GM19397 (cell line): ENCODE measurements around the gene MEG3.

Experiments used
- ATAC-seq: cut with Tn5 transposase; IDR thresholded peaks from one replicate; pipeline ENCODE4 v1.9.1; 2021; ENCODE audit warnings: mild to moderate bottlenecking, moderate library complexity; ENCODE audit not compliant: unreplicated experiment

Gene MEG3

DNA sequence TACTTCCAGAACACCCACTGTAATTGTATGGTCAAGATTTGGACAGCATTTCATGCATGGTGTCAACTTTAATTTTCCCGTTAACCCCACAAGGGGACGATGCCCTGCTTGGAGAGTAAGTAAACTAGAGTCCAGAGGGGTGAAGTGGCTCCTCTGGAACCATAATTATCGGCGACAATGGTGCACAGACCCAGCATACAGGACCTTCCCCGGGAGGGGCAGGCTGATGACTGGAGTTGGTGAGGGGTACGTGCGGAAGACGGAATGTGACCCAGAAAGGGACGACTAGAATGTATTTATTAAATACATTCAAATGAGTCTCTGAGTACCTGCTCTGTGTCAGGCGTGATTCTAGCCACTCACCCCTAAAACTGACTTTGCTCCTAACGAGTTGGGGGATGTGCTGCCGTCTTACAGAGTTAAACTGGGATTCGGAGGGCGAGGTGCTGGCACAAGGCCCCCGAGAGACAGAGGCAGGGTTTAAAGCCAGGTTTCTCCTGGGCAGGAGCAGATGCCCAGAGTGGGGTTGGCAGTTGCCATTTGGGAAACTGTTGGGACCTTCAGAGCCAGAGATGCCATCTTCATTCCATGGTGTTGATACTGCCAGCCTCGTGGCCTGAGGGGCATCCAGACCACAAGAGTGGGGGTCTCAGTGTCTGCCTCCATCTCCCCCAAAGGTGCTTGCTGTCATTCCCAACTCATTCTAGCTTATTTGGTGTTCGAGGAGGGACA, 66.7 kb downstream of the MEG3 start:
- ATAC-seq, result no peak

- no peak for ATAC-seq
Observed at GRCh38 chr14:100893228-100893601, 67.3 kb downstream of the MEG3 start.

GRCh38 chr14:100893760-100894159, 67.8 kb downstream of the MEG3 start:
- no peak for ATAC-seq

DNA sequence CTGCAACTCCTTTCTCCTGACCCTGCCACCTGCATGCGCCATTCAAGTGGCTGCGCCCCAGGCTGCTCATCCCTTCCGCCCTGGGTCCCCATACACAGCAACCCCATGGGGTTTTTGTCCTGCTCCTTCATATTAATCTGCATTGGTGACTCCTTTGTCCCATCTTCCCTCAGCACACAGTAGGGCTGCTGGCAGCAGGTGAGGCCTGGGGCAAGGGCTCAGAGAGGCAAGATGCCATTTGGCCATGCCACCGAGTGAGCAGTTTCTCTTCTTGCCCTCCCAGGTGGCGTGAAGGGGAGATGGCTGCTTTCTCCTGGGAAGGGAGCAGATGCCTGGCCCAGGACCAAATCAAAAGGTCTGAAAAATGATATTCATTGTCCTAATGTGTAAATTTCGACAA, 68.5 kb downstream of the MEG3 start:
- ATAC-seq, result no peak

DNA sequence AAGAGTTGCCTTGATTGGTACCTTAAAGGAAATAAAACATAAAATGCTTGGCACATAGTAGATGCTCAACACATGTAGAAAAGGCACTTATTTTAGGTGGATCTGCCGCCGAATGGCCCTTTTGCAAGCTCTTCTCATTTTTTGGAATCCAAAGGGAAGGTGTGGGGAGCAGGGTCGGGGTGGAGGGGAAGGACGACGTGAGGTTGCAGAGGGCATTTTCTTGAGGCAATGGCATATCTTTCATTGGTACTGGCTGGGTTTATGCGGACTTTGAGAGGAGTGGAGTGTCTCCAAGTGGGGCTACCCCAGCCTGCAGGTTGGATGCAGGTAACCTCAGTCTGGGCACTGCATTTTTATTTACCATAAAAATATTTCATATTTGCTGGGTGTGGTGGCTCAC, 69.5 kb downstream of the MEG3 start:
- ATAC-seq, result no peak

- ATAC-seq, result no peak
Observed at GRCh38 chr14:100896369-100897060, 70.6 kb downstream of the MEG3 start.

- ATAC-seq, result no peak
Observed at GRCh38 chr14:100898465-100898864, 72.5 kb downstream of the MEG3 start.

DNA sequence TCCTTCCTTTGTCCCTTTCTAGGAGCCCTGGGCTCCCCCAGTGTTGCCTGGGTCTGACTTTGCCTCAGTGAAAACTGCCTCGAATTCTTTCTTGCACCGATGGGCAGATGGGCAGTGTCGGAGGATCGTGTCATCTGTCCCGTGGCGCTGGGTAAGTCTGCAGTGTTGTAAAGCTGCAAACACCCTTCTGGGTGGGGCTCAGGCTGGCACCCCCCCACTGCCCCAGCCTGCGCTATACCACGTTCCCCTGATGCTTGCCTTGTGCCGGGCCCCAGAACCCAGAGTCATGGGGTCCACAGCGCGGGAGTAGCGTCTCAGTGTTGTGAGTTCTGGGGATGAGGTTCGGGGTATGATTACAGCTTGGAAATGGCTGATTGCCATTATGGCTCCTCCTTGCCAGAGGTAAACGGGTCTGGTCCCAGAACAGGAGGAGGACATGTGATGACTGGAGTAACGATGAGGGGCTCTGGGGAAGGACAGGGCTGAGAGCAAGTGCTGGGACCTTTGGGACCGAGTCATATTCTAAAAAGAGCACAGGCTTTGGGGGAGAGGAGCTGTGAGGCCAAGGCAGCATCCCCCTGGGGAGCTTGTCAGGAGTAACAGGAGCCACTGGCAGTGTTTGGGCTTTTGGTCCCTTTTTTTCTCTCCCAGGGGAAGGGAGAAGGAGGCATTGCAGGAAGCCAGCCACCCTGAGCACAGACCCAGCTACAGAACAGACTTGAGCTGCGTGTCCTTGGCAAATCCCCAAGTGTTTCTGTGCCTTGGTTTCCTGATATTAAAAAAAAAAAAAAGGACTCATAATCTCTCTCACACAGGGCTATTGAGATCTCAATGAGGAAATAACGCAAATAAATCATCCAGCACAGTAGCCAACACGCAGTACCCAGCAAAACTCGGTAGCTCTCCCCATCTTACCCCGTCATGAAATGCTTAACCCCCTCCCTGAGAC, 73.3 kb downstream of the MEG3 start:
- ATAC-seq, result no peak

DNA sequence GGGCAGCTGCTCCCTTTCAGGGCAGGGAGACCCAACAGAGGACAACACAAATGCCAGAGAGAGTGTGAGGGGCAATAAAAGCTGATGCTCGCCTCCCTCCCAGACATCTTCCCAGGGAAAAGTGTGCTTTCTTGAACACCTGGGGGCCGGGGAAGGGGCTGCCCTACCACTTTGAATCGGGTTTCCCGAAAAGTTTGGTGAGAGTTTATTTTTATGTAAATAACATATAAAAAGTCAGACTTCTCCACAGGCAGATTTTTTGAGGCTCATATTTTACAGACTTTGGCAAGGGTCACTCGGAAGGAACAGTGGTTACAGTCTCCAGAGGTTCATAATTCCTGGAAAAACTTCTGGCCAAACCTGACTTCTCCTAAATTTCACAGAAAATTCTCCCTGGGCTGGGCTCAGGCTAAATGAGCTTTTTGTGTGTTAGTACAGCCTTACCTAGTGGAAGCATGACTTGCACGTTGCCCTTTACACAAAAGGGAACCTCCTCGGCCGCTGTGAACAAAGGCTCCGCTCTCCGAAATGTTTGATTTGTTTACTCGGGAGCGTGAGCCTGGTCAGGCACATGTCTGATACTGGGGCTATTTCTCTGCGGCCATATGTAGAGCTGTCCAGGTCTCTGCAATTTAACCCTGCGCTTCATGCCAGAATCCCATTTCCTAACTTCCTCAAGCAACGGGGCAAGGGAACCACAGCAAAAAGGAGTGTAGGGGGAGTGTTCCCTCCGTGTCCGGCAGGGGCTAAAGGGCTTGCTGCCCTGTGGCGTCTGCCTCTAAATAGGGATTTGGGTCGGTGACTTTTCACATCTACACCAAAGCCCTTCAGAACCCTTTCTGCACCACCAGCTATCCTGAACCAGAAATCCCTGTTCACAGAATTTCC, 74.2 kb downstream of the MEG3 start:
- ATAC-seq, result no peak

GRCh38 chr14:100900837-100901390, 75.0 kb downstream of the MEG3 start:
- no peak for ATAC-seq

DNA sequence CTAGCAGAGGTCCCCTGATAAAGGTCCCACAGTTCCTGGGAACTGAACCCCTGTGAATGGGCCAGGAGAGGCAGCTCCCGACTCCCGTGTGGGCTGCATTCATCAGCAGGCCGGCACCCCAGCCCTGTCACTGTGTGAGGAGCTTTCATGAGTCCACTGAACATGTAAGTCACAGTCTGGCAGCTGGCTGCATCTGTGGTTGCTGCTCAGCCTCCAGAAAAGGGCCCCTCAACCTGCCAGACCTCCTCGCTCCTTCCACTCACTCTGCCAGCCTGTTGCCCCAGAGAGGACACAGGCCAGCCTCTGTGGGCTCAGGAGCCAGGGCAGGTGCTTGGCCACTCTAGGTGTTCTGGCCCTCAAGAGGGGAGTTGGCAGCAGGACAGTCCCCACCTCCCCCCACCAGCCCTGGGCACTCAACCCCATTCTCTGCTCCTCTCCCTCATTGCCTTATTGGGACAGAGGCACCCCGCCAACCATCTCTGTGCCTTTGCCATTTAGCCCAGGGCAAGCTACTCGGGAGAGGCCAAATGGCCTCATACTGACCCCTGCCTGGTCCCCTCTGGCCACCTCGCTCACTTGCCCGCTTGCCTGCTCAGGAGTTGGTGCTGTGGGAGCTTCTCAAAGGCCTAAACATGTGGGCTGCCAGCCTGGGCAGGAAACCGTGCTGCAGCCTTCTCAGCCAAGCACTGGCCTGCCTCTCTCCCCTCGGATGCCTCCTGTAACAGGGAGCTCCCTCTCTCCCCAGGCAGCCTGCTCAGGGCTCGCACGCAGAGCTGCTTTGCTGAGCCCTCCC, 75.7 kb downstream of the MEG3 start:
- ATAC-seq, result no peak

DNA sequence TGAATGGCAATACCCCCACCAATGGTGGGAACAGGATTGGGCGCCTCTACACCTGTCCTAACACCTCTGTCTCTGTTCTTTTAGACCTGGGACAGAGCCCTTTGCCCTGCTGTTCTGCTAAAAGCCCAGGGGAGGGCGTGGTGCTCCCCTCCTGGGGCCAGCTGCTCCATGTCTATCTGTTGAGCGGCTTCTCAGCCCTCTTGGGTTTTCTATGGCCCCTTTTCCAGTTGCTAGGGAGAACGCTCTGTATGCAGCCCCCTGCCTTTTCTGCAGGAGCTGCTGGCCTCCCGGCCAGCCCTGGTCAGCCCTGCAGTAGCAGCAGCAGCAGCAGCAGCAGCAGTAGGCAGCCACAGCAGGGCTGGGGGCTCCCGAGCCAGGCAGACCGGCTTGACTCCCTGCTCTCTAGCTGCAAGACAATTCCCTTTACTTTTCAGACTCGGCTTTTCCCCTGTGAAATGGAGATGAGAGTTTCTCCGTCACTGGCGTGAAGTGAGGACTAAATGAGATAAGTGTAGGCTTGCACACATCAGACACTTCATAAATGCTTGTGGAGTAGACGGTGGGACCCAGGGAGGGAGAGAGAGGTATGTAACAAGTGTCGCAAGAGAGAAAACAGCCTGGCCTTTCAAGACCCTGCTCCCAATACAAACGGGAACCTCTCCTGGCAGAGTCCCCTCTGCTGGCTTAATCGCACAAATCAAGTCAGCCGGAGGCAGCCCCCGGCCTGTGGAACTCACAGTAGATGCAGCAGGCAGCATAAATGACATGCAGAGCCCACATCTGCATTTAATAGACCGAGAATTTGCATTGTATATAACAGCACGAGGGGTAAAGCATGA, 76.6 kb downstream of the MEG3 start:
- ATAC-seq, result no peak

GRCh38 chr14:100903134-100903468, 77.2 kb downstream of the MEG3 start:
- ATAC-seq, result no peak

DNA sequence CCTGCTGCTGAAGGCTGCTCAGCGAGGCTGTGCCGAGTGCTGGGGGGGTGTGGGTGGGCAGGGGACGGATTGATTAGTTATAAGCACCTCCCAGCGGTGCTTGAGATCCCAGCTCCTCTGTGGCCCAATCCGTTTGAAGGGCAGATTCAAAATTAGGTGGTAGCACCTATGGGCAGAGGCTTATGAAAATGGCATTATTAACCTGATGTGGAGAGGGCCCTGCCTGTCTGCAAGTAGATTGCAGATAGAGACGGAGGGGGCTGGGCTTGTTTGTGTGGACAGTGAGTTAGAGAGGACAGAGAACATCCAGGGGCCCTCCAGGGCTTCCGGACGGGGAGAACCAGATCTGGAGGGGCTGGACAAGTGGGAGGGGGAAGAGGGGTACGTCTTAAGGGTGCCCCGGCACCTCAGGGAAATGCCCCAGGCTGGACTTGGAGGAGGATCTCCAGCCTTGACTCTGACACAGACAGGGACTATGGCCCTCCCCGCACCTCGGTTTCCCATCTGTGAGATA, 77.8 kb downstream of the MEG3 start, which contains the start of gene RTL1:
RTL1 (minus strand) TSS at position 51 of the 514 bp plus-strand sequence. CDS start 18,934 bp downstream, outside the sequence.
- no peak for ATAC-seq

- no peak for ATAC-seq
Observed at GRCh38 chr14:100904307-100905087, 78.6 kb downstream of the MEG3 start.

GRCh38 chr14:100905166-100905565, 79.2 kb downstream of the MEG3 start:
- no peak for ATAC-seq

GRCh38 chr14:100906420-100906819, 80.5 kb downstream of the MEG3 start:
- ATAC-seq, result no peak

DNA sequence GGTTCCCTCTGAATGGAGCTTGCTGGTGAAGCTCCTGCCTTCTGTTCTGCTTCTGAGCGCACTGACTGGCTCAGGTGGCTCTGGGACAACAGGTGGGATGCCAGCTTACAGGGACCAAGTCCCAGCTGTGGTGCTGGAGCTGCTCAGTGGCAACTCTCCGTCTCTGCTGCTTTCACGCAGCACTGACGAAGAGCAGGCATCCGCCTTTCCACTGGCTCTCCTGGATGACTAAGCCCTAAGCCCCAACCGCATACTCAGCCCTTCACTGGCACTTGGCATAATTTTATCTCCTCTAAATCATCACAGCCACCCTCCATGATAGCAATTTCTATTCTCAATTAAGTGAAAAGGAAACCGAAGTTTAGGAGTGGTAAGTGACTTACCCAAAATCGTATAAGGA, 81.3 kb downstream of the MEG3 start:
- ATAC-seq, result no peak
